SK-N-SH treated with all-trans-retinoic acid at 6 μM for 48 hours (cell line): ENCODE results near the gene NLE1.

Experiments
- CREB5 ChIP-seq: fragments of 250-450 bp; sonication (Bioruptor Pico); IDR thresholded peaks from 2 replicates; pipeline ENCODE4 v1.5.1; 2020; ENCODE audit warnings: low read depth, mild to moderate bottlenecking, moderate library complexity
- GLIS3 ChIP-seq: fragments of 250-450 bp; sonication (Bioruptor Pico); IDR thresholded peaks from 2 replicates; pipeline ENCODE4 v1.5.0; 2020; ENCODE audit warnings: mild to moderate bottlenecking, moderate library complexity
- PATZ1 ChIP-seq: fragments of 250-450 bp; sonication (Bioruptor Pico); IDR thresholded peaks from 2 replicates; pipeline ENCODE4 v1.8.0; 2020; ENCODE audit warnings: mild to moderate bottlenecking, moderate library complexity, borderline replicate concordance
- TOX ChIP-seq: fragments of 250-450 bp; sonication (Bioruptor Pico); IDR thresholded peaks from 2 replicates; pipeline ENCODE4 v1.8.0; 2021; ENCODE audit warnings: mild to moderate bottlenecking, moderate library complexity, borderline replicate concordance
- ZFP3 ChIP-seq: fragments of 250-450 bp; sonication (Bioruptor Pico); IDR thresholded peaks from 2 replicates; pipeline ENCODE4 v1.5.0; 2020; ENCODE audit warnings: mild to moderate bottlenecking, moderate library complexity
- ZNF8 ChIP-seq: fragments of 450-650 bp; formaldehyde crosslinking; IDR thresholded peaks from 2 replicates; pipeline ENCODE4 v1.5.0; 2020; ENCODE audit warnings: mild to moderate bottlenecking, moderate library complexity

GRCh38 chr17:35191001-35191695 is 49.0 kb upstream of the NLE1 start:
- TF ChIP-seq CREB5 (CRISPR knock-in tag): no peak
- no peak for TF ChIP-seq TOX (CRISPR knock-in tag)
- TF ChIP-seq ZNF8 (CRISPR knock-in tag): no peak
- no peak for TF ChIP-seq ZFP3 (CRISPR knock-in tag)
- no peak for TF ChIP-seq GLIS3
- no peak for TF ChIP-seq PATZ1 (CRISPR knock-in tag)
